Neural cell (in vitro differentiated cells): Measurements from ENCODE around the gene TSKU. TPM values are rescaled to one million over a fixed set of nuclear protein-coding genes. Genes with fewer than 3 reads are reported as not detected.

Experiments used
- H2AFZ ChIP-seq: fragments of 200-600, 300-800 bp; sonication (generic), shearing (Covaris generic); 2 replicates; pipeline ENCODE4 v1.6.0; 2014; ENCODE audit warnings: low read depth, mild to moderate bottlenecking, antibody characterized with exemption, low read length, moderate library complexity
- H3F3A ChIP-seq: fragments of 200-600 bp; shearing (Covaris generic); 2 replicates; pipeline ENCODE4 v1.6.1; 2016; ENCODE audit warnings: mild to moderate bottlenecking, moderate library complexity, mixed read lengths, antibody characterized with exemption, low read length; ENCODE audit not compliant: insufficient read depth, poor library complexity, severe bottlenecking
- H3K27ac ChIP-seq: fragments of 200-600, 300-800 bp; sonication (generic), shearing (Covaris generic); 2 replicates; pipeline ENCODE4 v1.5.1; 2014; ENCODE audit warnings: mild to moderate bottlenecking, low read length, moderate library complexity
- H3K27me3 ChIP-seq: fragments of 300-800, 200-600 bp; sonication (generic), shearing (Covaris generic); 2 replicates; pipeline ENCODE4 v1.6.0; 2014; ENCODE audit warnings: mild to moderate bottlenecking, low read depth, low read length, moderate library complexity; ENCODE audit not compliant: insufficient read depth
- H3K36me3 ChIP-seq: fragments of 300-800, 200-600 bp; sonication (generic), shearing (Covaris generic); 2 replicates; pipeline ENCODE4 v1.5.1; 2014; ENCODE audit warnings: mild to moderate bottlenecking, antibody characterized with exemption, low read length, moderate library complexity; ENCODE audit not compliant: insufficient read depth
- H3K4me2 ChIP-seq: fragments of 300-800, 200-600 bp; sonication (generic), shearing (Covaris generic); 2 replicates; pipeline ENCODE4 v1.6.0; 2014; ENCODE audit warnings: mild to moderate bottlenecking, low read length
- H3K4me3 ChIP-seq: fragments of 300-800, 200-600 bp; sonication (generic), shearing (Covaris generic); 2 replicates; pipeline ENCODE4 v1.5.1; 2014; ENCODE audit warnings: mild to moderate bottlenecking, low read length, moderate library complexity
- H3K79me2 ChIP-seq: fragments of 200-600 bp; shearing (Covaris generic); replicated peaks from 2 replicates; pipeline ENCODE4 v1.6.0; 2014; ENCODE audit warnings: mild to moderate bottlenecking, low read length, moderate library complexity; ENCODE audit not compliant: insufficient read depth
- H3K9ac ChIP-seq: fragments of 300-800, 200-600 bp; sonication (generic), shearing (Covaris generic); 2 replicates; pipeline ENCODE4 v1.6.1; 2016; ENCODE audit warnings: mild to moderate bottlenecking, low read length, mixed read lengths
- H3K9me2 ChIP-seq: fragments of 200-600 bp; shearing (Covaris generic); 2 replicates; pipeline ENCODE4 v1.6.1; 2016; ENCODE audit warnings: mild to moderate bottlenecking, low read length, mixed read lengths; ENCODE audit not compliant: insufficient read depth
- H3K9me3 ChIP-seq: fragments of 200-600, 300-800 bp; sonication (generic), shearing (Covaris generic); 2 replicates; pipeline ENCODE4 v1.6.1; 2016; ENCODE audit warnings: mild to moderate bottlenecking, mixed run types, low read length, moderate library complexity, mixed read lengths
- H4K20me1 ChIP-seq: fragments of 200-600 bp; shearing (Covaris generic); 2 replicates; pipeline ENCODE4 v1.6.1; 2016; ENCODE audit warnings: mild to moderate bottlenecking, mixed run types; ENCODE audit not compliant: insufficient read depth
- CTCF ChIP-seq: fragments of 450-650 bp; IDR thresholded peaks from 2 replicates; pipeline ENCODE4 v1.5.1; 2014; ENCODE audit warnings: antibody characterized with exemption, mild to moderate bottlenecking, moderate library complexity; ENCODE audit not compliant: poor library complexity, severe bottlenecking
- EP300 ChIP-seq: fragments of 450-650 bp; conservative IDR thresholded peaks from 2 replicates; pipeline ENCODE4 v1.6.1; 2014; ENCODE audit warnings: antibody characterized with exemption, mild to moderate bottlenecking, moderate library complexity; ENCODE audit not compliant: poor library complexity, severe bottlenecking
- EZH2 ChIP-seq: fragments of 200-600, 300-800 bp; shearing (Covaris generic), sonication (generic); IDR thresholded peaks from 2 replicates; pipeline ENCODE4 v1.6.1; 2014; ENCODE audit warnings: antibody characterized with exemption, low read length, borderline replicate concordance, mild to moderate bottlenecking; ENCODE audit not compliant: insufficient read depth, poor library complexity, severe bottlenecking
- MXI1 ChIP-seq: fragments of 450-650 bp; conservative IDR thresholded peaks from 2 replicates; pipeline ENCODE4 v1.6.1; 2014; ENCODE audit warnings: antibody characterized with exemption, mild to moderate bottlenecking; ENCODE audit not compliant: poor library complexity, severe bottlenecking
- POLR2AphosphoS5 ChIP-seq: IDR thresholded peaks from 2 replicates; pipeline ENCODE4 v1.6.1; 2012
- RAD21 ChIP-seq: fragments of 450-650 bp; conservative IDR thresholded peaks from 2 replicates; pipeline ENCODE4 v1.6.1; 2014; ENCODE audit warnings: antibody characterized with exemption, mild to moderate bottlenecking, moderate library complexity
- REST ChIP-seq: IDR thresholded peaks from 2 replicates; pipeline ENCODE4 v1.6.1; 2012; ENCODE audit warnings: borderline replicate concordance
- SMC3 ChIP-seq: fragments of 450-650 bp; conservative IDR thresholded peaks from 2 replicates; pipeline ENCODE4 v1.6.1; 2014; ENCODE audit warnings: antibody characterized with exemption, mild to moderate bottlenecking, moderate library complexity; ENCODE audit not compliant: poor library complexity
- TAF1 ChIP-seq: IDR thresholded peaks from 2 replicates; pipeline ENCODE4 v1.6.1; 2012; ENCODE audit warnings: low read depth
- polyA plus RNA-seq: library from polyadenylated mRNA; depleted of rRNA; stranded (reverse); fragments of >200 nt; gene quantifications from 2 replicates; pipeline ENCODE4 v1.2.3, GENCODE V29; 2014

Gene TSKU
- polyA plus RNA-seq, 1 donor from 2014 or later: 3.5 TPM

GRCh38 chr11:76802621-76803020 lies 19.5 kb downstream of the TSKU start:
- H2AFZ ChIP-seq: no peak overlapping the region
- no peaks in the 10 kb centered on the region for H3K9me2 ChIP-seq
- H3K4me2 ChIP-seq: no peak overlapping the region
- H3K36me3 ChIP-seq: no peaks in the 10 kb centered on the region
- TF ChIP-seq POLR2AphosphoS5 (no peak), EZH2 (no peak), EP300 (no peak)
- no peaks in the 10 kb centered on the region for H3K27me3 ChIP-seq
- no peak overlapping the region for H3K4me3 ChIP-seq
- H3K9ac ChIP-seq: no peak overlapping the region
- H3F3A ChIP-seq: no peaks in the 10 kb centered on the region
- H3K27ac ChIP-seq: no peak overlapping the region
- no peaks in the 10 kb centered on the region for H3K79me2 ChIP-seq
- no peaks in the 10 kb centered on the region for H4K20me1 ChIP-seq
- no peaks in the 10 kb centered on the region for H3K9me3 ChIP-seq

GRCh38 chr11:76803023-76803422 lies 19.9 kb downstream of the TSKU start:
- Histone ChIP-seq H3K9me2 (no peaks in the 10 kb centered on the region), H3K79me2 (no peaks in the 10 kb centered on the region), H3K4me2 (no peak overlapping the region), H3K27me3 (no peaks in the 10 kb centered on the region), H3K4me3 (no peak overlapping the region), H3F3A (no peaks in the 10 kb centered on the region), H3K9ac (no peak overlapping the region), H2AFZ (no peak overlapping the region), H3K9me3 (no peaks in the 10 kb centered on the region), H3K27ac (no peak overlapping the region), H3K36me3 (no peaks in the 10 kb centered on the region), H4K20me1 (no peaks in the 10 kb centered on the region)
- TF ChIP-seq EZH2 (no peak), POLR2AphosphoS5 (no peak), EP300 (no peak), SMC3 (no peak), REST (no peak), RAD21 (no peak), MXI1 (no peak), TAF1 (no peak), CTCF (no peak)
